Fibroblast of upper back skin (primary cell): ENCODE results near the gene CD70.
"Not testable (repeated sequence)": the region's sequence is repeated elsewhere in the genome, so short reads cannot be mapped to it uniquely, and the experiment has no call there.

Experiments
- DNase-seq: peaks from one replicate; pipeline ENCODE4 v3.0.0-alpha.2; 2013

Gene CD70, protein sequence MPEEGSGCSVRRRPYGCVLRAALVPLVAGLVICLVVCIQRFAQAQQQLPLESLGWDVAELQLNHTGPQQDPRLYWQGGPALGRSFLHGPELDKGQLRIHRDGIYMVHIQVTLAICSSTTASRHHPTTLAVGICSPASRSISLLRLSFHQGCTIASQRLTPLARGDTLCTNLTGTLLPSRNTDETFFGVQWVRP

DNA sequence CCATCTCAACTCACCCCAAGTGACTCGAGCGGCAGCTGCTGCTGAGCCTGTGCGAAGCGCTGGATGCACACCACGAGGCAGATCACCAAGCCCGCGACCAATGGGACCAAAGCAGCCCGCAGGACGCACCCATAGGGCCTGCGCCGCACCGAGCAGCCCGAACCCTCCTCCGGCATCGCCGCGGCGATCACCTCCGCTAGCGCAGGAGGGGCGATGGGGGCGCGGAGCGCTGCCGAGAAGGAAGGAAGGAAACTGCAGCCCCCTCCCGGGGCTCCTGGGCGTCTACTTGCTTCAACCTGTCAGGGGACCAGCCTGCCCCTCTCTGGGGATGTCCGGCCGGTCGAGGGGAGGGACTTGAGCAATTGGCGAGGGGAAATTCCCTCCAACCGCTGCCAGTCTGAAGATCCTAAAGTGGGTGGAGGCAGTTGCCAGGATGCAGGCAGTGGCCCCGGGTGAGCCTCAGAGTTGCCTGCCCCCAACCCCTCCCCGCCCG, at the start of gene CD70:
TSS of gene CD70 (minus strand) at position 324 of the 493 bp plus-strand sequence. CDS start at position 176, 148 bp downstream.
- DNase-seq: no peak

DNA sequence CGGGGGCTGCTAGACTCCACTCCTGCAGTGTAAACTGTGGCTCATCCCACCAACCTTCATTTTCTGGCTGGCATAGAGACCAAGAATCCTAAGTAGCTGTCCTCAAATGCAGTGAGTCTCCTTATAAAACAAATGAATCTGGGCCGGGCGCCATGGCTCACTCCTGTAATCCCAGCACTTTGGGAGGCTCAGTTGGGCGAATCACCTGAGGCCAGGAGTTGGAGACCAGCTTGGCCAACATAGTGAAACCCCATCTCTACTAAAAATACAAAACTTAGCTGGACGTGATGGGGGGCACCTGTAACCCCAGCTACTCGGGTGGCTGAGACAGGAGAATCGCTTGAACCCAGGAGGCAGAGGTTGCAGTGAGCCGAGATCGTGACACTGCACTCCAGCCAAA, 49.4 kb upstream of the CD70 start:
- not testable (repeated sequence) for DNase-seq

DNA sequence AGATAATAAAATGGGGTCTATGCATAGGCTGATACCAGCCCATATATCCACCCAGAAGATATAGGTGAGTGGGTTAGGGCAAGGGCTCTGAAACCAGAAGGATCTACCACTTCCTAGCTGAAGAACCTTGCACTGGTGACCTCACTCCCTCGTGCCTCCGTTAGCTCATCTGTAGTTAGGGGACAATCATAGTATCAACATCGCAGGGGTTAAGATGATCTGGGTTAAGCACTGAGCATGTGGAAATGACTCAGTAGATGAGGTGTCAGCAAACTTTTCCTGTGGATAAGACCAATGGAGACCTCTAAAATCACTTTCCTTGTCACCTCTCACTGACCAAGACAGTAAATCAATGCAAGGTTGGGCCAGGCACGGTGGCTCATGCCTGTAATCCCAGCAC, 48.5 kb upstream of the CD70 start:
- DNase-seq: no peak

DNA sequence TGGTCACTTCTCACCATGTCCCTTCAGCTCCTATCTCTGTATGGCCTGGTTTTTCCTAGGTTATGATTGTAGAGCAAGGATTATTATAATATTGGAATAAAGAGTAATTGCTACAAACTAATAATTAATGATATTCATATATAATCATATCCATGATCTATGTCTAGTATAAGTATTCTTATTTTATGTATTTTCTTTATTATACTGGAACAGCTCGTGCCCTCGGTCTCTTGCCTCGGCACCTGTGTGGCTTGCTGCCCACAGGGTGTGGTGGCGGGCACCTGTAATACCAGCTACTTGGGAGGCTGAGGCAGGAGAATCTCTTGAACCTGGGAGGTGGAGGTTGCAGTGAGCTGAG, 42.5 kb upstream of the CD70 start:
- not testable (repeated sequence) for DNase-seq

DNA sequence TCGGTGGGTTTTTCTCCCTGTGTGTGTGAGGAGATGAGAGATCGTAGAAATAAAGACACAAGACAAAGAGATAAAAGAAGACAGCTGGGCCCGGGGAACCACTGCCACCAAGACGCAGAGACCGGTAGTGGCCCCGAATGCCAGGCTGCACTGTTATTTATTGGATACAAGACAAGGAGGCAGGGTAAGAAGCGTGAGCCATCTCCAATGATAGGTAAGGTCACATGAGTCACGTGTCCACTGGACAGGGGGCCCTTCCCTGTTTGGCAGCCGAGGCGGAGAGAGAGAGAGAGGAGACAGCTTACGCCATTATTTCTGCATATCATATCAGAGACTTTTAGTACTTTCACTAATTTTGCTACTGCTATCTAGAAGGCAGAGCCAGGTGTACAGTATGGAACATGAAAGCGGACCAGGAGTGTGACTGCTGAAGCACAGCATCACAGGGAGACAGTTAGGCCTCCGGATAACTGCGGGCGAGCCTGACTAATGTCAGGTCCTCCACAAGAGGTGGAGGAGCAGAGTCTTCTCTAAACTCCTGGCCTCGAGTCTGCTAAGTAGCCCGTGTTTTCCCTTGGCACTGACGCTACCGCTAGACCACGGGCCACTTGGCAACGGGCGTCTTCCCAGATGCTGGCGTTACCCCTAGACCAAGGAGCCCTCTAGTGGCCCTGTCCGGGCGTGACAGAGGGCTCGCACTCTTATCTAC, 42.0 kb upstream of the CD70 start:
- DNase-seq: peak; percentile 67

DNA sequence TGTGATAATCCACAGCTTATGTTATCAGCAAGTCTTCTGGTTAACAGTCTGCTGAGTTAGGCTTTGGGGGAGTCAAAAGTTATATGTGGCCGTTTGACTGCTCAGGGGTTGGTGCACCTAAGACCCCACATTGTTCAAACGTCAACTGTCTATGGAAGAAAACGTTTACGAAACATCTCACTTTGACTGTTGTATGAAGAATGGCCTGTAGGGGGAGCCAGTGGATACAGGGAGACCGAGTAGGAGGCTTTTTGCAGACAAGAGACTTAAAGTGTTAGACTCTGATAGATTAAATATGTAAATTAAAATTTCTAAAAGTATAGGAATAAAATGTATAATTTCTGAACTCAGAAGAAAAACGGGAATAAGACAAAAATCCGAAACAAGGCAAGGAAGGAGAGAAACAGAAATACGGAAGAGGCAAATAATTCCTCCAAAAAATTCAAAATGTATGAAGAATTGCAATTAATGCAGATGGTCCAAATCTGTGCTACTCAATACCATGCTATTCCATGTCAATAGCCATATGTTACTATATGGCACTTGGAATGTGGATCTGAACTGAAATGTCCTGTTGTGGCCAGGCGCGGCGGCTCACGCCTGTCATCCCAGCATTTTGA, 41.2 kb upstream of the CD70 start:
- DNase-seq: peak; percentile 72

DNA sequence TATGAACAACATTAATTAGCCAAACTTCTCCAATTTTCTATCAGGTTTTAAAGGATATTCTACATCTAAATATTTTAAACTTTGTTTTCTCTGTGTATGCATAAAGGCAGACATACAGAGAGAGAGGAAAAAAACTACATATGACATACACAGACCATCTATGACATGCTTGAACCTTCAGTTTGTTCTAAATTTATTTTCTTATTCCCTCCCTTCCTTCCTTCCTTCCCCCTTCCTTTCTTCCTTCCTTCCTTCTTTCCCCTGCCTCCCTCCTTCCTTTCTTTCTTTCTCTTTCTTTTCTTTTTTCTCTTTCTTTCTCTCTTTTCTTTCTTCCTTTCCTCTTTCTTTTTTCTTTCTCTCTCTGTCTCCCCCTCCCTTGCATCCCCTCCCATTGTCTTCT, 35.8 kb upstream of the CD70 start:
- no peak for DNase-seq

DNA sequence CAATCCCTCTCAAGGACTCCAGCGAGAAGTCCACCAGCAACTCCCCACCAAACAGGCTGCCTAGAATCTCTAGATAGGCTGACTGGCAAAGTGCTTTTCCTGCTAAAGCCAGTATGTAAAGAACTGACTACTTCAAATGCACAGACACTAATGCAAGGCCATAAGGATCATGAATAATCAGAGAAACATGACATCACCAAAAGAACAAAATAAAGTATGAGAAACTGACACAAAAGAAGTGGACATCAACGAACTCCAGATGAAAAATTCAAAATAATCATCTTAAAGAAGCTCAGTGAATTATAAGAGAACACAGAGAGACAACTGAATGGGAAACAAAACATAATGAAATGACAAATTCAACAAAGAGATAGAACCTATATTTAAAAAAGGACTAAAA, 26.4 kb upstream of the CD70 start:
- DNase-seq: no peak

DNA sequence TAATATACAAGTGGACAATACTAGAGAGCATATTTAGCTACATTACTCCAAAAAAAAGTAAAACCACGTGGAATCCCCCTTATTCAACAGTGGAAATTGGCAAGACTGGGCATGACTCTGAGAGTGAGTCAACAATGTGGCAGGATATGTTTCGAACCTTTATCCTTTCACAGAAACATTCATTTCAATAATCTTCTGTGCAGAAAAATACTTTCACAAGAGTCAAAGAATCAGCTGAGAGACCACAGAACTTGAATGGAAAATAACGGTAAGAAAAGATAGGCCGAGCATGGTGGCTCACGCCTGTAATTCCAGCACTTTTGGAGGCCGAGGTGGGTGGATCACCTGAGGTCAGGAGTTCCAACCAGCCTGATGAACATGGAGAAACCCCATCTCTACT, 25.1 kb upstream of the CD70 start:
- peak; percentile 47 for DNase-seq

DNA sequence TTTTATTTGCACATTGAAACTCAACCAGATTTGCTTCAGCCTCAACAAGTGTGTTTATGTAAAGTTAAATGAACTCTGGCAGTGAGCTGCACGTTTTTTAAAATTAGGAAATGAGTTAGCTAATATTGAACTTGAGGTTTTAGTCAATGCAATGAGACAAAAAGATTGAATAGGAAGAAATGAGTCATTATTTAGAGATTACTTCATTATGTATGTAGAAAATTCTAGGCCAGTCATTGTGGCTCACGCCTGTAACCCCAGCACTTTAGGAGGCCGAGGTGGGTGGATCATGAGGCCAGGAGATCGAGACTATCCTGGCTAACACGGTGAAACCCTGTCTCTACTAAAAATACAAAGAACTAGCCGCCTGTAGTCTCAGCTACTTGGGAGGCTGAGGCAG, 22.8 kb upstream of the CD70 start:
- DNase-seq: peak; percentile 50

DNA sequence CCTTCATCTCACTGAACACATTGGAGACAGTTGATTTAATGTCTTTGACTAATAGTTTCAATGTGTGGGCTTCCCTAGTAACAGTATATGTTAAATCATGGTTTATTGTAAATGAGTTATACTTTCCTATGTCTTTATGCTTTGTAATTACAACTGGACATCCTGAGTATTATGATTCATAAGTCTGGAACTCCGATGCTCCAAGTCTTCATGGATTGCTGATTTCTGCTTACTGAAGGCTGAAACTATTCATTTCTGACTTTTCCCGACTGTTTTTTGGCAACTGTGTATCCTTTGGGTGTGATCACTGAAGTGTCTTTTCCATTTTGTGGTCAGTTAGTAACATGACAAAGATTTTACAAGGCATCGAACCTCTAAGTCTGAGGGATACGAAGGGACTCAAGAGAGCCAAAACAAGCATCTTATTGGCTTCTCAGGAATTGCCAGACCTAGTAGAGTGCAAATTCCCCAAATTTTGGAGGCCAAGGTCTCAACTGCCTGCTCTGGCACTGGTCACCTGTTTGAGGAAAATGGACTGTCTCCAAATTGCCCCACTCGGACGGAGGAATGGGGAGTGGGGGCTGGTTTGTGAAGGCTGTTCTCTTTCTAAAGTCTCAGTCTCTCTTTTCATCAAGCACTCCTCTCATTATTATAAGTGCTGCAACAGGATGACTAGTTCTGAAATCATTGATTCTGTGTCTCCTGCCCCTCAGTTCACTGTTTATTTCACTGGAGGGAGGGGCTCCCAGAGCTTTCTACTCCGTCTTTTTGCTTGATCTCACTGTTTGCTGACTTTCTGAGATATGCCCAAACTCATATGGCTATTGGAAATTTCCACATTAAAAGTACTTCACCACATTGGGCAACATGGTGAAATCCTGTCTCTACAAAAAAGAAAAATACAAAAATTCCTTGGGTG, 20.2 kb upstream of the CD70 start:
- peak; percentile 100 for DNase-seq

DNA sequence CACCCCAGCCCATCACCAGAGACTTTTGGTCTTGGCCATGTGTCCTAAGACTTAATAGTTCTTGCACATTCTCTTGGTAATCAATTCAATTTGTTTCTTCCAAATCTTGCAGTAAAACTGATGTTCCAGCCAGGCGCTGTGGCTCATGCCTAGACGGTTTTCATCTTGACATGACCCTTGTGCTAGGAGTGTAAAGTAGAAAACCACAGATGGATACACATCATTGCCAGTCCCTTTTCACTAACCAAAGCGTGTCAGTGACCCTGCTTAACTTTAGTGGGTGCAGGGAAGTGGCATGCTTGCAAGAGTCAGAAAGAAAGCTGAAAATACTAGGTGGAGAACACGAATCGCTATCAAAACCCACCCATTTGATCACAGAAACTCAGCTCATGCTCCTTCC, 18.0 kb upstream of the CD70 start:
- DNase-seq: peak; percentile 31

DNA sequence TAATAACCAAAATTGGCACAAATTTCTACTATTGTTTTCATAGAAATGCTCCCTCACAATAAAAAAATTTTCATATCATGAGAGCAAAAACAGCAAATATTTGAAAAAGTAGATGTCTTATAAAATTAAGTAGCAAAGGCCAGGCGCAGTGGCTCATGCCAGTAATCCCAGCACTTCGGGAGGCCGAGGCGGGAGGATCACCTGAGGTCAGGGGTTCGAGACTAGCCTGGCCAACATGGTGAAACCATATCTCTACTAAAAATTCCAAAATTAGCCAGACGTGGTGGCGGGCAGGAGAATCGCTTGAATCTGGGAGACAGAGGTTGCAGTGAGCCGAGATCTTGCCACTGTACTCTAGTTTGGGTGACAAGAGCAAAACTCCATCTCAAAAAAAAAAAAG, 17.2 kb upstream of the CD70 start:
- not testable (repeated sequence) for DNase-seq

DNA sequence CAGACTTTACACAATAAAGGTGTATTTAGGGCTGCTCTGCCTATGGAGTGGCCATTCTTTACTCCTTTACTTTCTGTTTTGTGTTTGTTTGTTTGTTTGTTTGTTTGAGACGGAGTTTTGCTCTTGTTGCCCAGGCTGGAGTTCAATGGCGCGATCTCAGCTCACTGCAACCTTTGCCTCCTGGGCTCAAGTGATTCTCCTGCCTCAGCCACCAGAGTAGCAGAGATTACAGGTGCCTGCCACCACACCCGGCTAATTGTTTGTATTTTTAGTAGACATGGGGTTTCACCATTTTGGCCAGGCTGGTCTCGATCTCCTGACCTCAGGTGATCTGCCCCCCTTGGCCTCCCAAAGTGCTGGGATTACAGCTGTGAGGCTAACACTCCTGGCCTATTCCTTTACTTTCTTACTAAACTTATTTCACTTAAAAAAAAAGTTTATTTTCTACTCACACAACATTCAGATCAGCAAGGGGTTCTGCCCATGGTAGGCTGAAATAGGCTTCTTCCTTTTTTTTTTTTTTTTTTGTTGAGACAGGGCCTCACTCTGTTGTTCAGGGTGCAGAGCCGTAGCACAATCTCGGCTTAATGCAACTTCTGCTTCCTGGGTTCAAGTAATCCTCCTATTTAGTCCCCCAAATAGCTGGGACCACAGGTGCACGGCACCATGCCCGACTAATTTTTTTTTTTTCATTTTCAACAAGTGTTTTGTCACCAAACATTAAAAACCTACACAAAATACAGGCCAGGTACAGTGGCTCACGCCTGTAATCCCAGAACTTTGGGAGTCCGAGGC, 15.5 kb upstream of the CD70 start:
- not testable (repeated sequence) for DNase-seq

DNA sequence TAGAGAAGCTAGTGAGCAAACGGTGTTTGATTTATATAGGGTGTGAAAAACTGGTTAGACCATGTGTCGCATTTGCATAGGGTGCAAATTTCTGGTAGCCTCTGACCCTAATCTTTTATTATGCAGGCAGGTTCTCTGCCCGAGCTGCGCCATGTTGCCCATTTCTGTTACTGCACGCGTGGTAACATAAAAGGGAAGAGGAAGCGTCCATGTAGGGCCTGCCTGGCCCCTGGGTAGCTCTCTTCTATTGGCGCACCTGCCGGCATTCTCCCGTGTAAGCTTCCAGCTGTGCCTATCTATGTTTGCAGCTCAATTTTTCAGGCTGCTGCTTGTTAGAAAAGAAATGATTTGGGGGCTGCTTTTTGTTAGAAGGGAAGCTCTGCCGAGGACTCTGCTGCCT, 14.0 kb upstream of the CD70 start:
- DNase-seq: no peak

DNA sequence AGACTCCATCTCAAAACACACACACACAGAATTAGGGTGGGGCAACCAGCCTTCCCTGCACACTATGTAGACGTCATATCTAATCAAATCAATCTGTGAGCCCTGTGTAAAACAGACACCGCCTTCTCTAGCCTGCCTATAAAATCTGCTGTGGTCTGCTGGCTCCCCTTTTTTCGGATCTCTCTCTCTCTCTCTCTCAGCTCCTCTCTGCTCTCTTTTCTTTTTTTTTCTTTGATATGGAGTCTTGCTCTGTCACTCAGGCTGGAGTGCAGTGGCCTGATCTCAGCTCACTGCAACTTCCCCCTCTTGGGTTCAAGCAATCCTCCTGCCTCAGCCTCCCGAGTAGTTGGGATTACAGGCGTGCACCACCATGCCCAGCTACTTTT, 11.8 kb upstream of the CD70 start:
- no peak for DNase-seq

DNA sequence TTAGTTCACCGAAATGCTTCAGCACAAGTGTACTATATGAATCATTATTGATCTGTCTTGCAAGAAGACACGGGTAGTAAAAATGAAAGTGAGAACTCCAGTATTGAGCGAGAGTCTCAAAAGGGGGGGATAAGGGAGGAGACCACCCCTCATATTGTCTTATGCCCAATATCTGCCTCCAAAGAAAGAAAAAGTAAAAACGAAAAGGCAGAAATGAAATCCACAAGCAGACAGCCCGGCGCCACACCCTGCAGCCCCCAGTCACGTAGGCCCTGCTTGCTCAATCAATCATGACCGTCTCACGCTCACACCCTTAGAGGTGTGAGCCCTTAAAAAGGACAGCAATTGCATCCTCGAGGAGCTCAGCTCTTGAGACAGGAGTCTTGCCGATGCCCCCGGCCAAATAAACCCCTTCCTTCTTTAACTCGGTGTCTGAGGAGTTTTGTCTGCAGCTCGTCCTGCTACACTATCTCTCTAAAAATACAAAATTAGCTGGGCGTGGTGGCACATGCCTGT, 10.6 kb upstream of the CD70 start:
- DNase-seq: not testable (repeated sequence)

DNA sequence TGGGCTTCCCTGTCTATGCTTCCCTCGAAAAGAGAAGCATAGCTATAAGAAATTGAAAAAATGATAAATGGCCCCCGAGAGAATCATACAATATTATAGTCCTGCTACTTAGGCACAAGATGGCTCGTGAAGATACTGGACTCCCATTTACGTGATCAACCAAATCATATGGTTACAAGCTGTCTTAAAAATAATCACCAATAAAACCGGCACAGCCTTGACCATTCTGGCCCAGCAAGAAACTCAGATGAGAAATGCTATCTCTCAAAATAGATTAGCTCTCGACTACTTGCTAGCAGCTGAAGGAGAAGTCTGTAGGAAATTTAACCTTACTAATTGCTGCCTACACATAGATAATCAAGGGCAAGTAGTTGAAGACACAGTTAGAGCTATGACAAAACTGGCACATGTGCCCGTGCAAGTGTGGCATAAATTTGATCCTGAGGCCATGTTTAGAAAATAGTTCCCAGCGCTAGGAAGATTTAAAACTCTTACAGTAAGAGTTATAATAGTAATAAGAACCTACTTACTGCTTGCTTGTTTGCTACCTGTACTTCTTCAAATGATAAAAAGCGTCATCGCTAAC, 10.1 kb upstream of the CD70 start:
- not testable (repeated sequence) for DNase-seq

DNA sequence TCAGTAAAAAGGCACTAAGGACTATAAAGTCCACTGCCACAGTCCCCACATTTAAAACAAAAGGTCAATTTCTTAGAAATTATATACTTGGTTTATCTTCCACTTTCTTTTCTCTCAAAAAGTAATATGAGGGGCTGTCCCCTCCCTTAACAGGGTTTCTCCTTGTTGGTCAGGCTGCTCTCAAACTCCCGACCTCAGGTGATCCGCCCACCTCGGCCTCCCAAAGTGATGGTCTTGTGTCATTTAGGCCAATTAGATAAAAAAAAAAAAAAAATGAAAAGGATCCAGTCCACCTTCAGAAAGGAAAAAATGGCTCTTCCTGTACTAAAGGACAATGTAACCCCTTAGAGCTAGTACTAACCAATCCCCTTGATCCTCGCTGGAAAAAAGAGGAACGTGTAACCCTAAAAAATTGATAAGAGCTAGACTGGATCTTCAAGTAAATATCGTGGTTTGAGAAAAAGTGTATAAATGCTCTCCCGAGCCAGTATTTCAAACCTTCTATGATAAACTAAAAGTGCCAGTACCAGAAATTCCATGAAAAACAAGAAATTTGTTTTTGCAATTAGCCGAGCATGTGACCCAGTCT, 9.0 kb upstream of the CD70 start:
- no peak for DNase-seq

DNA sequence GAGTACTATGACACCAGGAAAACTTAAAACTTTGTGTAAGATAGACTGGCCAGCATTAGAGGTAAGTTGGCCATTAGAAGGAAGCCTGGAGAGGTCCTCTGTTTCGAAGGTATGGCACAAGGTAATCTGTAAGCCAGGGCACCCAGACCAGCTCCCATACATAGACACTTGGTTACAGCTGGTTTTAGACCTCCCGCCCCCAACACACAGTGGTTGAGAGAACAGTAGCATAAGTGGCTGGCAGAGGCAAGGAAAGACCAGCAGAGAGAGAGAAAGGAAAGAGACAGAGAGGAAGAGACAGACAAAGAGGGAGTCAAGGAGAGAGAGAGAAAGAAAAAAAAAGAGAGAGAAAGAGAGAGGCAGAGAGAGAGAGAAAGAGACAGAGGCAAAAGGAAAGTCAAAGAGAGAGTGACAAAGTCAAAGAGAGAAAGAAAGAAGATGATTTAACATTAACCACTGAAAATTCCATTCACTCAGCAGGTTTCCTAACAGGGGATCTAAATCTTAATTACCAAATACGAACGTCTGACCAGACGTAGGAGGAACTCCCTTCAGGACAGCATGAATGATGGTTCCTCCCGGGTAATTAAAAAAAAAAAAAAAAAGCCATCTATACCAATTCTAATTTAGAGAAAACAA, 7.4 kb upstream of the CD70 start:
- not testable (repeated sequence) for DNase-seq
